ENCODE results near the gene RASGRF2. TPM values are rescaled to one million over a fixed set of nuclear protein-coding genes. Genes with fewer than 3 reads are reported as not detected.
A peak's percentile ranks its signal among the peaks of the same experiment; 100 is the strongest.
"Not testable (repeated sequence)": the region's sequence is repeated elsewhere in the genome, so short reads cannot be mapped to it uniquely, and the experiment has no call there.

The RASGRF2 gene
- polyA plus RNA-seq, 3 donors, result 1.8 to 2.4 (median 2.1) TPM

- no peak for DNase-seq (ENCODE audit: extremely low read depth in 1 of 11, low read depth in 9 of 11, low spot score in 4 of 11)
Observed at GRCh38 chr5:81093536-81094196, 133.5 kb downstream of the RASGRF2 start.

GRCh38 chr5:81095835-81096234, 135.7 kb downstream of the RASGRF2 start:
- DNase-seq (ENCODE audit: extremely low read depth in 1 of 11, low read depth in 9 of 11, low spot score in 4 of 11), result no peak

- no peak for DNase-seq (ENCODE audit: extremely low read depth in 1 of 11, low read depth in 9 of 11, low spot score in 4 of 11)
Observed at GRCh38 chr5:81097713-81098112, 137.6 kb downstream of the RASGRF2 start.

DNA sequence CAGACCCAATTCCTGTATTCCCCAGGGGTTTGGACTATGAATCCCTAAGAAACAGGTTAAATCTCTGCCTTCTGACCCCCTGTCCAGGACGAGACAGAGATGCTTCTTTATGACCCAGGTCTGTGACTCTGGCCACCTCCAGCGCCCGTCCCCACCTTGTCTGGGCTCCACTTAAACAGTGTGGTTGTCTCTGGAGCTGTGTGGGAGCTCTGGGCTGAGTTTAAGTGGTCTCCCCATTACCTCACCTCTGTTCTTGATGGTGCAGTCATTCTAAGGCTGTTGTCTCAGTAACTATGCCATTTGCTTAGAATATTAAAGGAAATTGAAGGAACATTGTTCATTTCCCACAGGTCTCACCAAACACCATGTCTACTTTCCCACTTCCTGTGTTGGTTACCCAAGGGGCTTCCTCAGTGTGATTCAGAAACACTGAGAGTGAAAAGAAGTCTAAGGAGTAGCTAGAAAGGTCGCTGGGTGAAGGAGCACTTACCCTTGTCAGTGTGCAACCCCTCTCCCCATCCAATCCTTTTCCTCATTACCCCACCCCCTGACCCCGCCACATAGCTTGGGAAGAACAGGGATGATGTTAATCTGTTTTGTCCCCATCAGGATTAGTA, 145.2 kb downstream of the RASGRF2 start:
- DNase-seq (ENCODE audit: extremely low read depth in 1 of 11, low read depth in 9 of 11, low spot score in 4 of 11), result no peak

- no peak for DNase-seq (ENCODE audit: extremely low read depth in 1 of 11, low read depth in 9 of 11, low spot score in 4 of 11)
Observed at GRCh38 chr5:81115261-81115660, 155.1 kb downstream of the RASGRF2 start.

GRCh38 chr5:81117566-81117965, 157.4 kb downstream of the RASGRF2 start:
- DNase-seq (ENCODE audit: extremely low read depth in 1 of 11, low read depth in 9 of 11, low spot score in 4 of 11), result no peak

- DNase-seq (ENCODE audit: extremely low read depth in 1 of 11, low read depth in 9 of 11, low spot score in 4 of 11), result no peak
Observed at GRCh38 chr5:81121273-81121672, 161.1 kb downstream of the RASGRF2 start.

GRCh38 chr5:81121836-81122630, 161.9 kb downstream of the RASGRF2 start:
- DNase-seq (ENCODE audit: extremely low read depth in 1 of 11, low read depth in 9 of 11, low spot score in 4 of 11), result no peak

GRCh38 chr5:81124689-81125088, 164.5 kb downstream of the RASGRF2 start:
- DNase-seq (ENCODE audit: extremely low read depth in 1 of 11, low read depth in 9 of 11, low spot score in 4 of 11), result not testable (repeated sequence)

- DNase-seq (ENCODE audit: extremely low read depth in 1 of 11, low read depth in 9 of 11, low spot score in 4 of 11), result no peak
Observed at GRCh38 chr5:81125959-81126358, 165.8 kb downstream of the RASGRF2 start.

GRCh38 chr5:81128416-81128815, 168.3 kb downstream of the RASGRF2 start:
- no peak for DNase-seq (ENCODE audit: extremely low read depth in 1 of 11, low read depth in 9 of 11, low spot score in 4 of 11)

- DNase-seq (ENCODE audit: extremely low read depth in 1 of 11, low read depth in 9 of 11, low spot score in 4 of 11), result no peak
Observed at GRCh38 chr5:81132381-81132780, 172.2 kb downstream of the RASGRF2 start.

- DNase-seq (ENCODE audit: extremely low read depth in 1 of 11, low read depth in 9 of 11, low spot score in 4 of 11), result no peak
Observed at GRCh38 chr5:81134066-81134465, 173.9 kb downstream of the RASGRF2 start.

DNA sequence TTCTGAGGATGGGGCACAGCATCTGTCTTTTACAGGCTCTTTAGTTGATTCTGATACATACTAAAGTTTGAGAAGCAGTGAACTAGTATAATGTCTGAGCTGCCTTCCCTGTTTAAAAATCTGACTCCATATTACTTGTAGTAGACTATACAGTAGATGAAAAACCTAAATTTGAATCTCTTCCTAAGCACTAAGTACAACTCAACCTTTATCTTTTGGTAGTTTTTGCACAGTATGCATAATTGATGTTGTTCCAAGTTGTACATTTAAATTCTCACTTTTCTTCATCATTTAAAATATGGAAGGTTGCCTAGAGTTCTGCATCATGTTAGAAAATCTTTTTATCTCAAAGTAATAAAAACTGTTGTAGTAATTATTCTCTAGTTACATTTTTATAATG, 174.4 kb downstream of the RASGRF2 start:
- DNase-seq (ENCODE audit: extremely low read depth in 1 of 11, low read depth in 9 of 11, low spot score in 4 of 11), result no peak

- no peak for DNase-seq (ENCODE audit: extremely low read depth in 1 of 11, low read depth in 9 of 11, low spot score in 4 of 11)
Observed at GRCh38 chr5:81136557-81136956, 176.4 kb downstream of the RASGRF2 start.

DNA sequence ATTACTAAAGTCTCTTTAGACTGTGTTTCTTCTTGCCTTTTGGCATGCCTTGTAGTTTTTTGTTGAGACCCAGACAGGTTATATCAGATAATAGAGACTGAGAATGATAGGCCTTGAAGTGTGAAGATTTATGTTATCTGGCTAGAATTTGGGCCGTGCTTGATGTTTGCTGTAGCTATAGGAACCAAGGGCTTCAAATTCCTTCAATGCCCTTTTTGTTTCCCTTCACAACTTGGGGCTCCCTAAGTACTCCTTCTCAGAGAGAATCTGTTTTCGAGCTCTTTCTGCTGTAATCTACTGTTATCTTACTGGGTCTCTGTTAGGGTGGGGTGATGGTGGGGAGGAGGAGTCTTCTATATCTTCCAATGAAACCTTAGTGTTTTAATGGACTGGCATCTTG, 177.7 kb downstream of the RASGRF2 start:
- DNase-seq (ENCODE audit: extremely low read depth in 1 of 11, low read depth in 9 of 11, low spot score in 4 of 11), result no peak

- no peak for DNase-seq (ENCODE audit: extremely low read depth in 1 of 11, low read depth in 9 of 11, low spot score in 4 of 11)
Observed at GRCh38 chr5:81140441-81140840, 180.3 kb downstream of the RASGRF2 start.

GRCh38 chr5:81140943-81141342, 180.8 kb downstream of the RASGRF2 start:
- DNase-seq (ENCODE audit: extremely low read depth in 1 of 11, low read depth in 9 of 11, low spot score in 4 of 11), result peak in 10 of 11 donors; percentile 44 to 75 (median 66)

GRCh38 chr5:81142108-81142507, 181.9 kb downstream of the RASGRF2 start:
- no peak for DNase-seq (ENCODE audit: extremely low read depth in 1 of 11, low read depth in 9 of 11, low spot score in 4 of 11)

DNA sequence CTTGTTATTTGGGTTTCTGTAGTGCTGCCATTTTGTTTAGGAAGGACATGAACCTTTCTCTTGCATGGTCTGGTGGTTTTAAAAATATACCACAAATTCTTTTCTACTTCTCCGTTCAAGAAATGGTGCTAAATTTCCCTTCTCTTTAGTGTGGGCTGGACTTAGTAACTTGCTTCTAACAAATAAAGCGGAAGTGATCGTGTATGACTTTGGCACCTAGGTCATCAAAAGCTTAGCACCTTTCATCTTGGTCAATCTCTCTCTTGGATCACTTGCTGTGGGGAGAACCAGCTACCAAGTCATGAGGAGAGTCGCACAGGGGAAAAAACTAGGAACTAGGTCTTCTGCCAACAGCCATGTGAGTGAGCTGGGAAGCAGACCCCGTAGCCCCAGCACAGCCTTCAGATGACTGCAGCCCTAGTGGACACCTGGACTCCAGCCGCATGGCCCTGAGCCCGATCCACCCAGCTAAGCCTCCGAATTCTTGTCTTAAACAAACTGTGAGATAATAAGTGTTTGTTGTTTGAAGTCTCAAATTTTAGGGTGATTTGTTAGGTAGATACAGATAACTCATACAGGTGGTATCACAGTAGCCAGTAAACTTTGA, 185.3 kb downstream of the RASGRF2 start:
- no peak for DNase-seq (ENCODE audit: extremely low read depth in 1 of 11, low read depth in 9 of 11, low spot score in 4 of 11)

Measured in renal cortex interstitium (tissue), 11 donors.